Stimulated activated CD4-positive, alpha-beta T cell treated with anti-CD3 and anti-CD28 coated beads, Interleukin-1b, Interleukin-23, amount 100 ng/mL, for 48 hours (primary cell): ENCODE results near the gene ZCCHC7.
A peak's percentile ranks its signal among the peaks of the same experiment; 100 is the strongest.
"Not testable (repeated sequence)": the region's sequence is repeated elsewhere in the genome, so short reads cannot be mapped to it uniquely, and the experiment has no call there.

ENCODE experiments used
- DNase-seq: peaks from one replicate; pipeline ENCODE4 v3.0.0-alpha.2; 2020

ZCCHC7 gene

DNA sequence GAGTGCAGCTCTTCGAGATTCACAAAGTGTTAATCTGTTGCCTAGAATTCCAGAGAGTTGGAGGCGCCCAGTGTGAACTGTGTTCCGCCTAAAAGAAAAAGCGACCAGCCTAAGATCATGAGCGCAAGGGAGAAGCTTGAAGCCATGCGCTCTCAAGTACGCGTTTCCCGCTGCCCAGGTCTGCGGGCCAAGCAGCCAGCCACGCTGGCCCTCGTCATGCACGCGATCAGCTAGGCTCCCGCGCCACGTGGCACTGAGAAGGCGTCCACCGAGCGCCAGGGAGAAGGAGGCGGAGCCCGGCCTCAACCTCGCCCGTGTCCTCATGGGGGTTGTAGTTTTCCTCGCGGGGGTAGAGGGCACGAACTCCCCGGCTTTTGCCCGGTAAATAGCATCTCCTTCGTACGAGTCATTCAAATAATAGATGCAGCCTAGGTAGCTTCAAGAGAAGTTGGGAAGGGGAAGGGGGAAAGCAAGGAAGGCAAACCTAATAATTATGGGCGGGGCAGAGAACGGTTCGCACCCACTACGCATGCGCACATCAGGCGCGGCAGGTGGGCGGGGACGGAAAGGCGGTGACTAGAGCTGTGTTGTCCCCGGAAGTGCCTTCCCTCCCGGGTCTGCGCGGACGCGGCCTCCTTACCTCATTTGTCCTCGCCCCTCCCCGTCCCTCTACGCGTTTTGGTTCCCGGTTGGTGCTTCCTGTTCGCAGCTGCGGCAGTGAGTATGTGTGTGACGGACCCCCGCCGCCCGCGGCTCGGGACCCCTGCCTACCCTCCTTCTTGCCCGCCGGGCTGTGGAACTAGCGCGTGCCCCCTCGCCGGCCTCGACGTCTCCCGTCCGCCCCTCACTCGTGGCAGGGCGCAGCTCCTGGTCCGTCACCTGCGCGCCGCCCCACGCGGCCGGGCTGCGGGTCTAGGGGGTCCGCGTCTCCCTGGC is at the start of gene ZCCHC7:
ZCCHC7 (plus strand) TSS at position 668 of the 936 bp plus-strand sequence.
- peak; percentile 97 for DNase-seq

- DNase-seq = not testable (repeated sequence)
These were observed 45.6 kb upstream of the ZCCHC7 start for GRCh38 chr9:37074790-37075189.

DNA sequence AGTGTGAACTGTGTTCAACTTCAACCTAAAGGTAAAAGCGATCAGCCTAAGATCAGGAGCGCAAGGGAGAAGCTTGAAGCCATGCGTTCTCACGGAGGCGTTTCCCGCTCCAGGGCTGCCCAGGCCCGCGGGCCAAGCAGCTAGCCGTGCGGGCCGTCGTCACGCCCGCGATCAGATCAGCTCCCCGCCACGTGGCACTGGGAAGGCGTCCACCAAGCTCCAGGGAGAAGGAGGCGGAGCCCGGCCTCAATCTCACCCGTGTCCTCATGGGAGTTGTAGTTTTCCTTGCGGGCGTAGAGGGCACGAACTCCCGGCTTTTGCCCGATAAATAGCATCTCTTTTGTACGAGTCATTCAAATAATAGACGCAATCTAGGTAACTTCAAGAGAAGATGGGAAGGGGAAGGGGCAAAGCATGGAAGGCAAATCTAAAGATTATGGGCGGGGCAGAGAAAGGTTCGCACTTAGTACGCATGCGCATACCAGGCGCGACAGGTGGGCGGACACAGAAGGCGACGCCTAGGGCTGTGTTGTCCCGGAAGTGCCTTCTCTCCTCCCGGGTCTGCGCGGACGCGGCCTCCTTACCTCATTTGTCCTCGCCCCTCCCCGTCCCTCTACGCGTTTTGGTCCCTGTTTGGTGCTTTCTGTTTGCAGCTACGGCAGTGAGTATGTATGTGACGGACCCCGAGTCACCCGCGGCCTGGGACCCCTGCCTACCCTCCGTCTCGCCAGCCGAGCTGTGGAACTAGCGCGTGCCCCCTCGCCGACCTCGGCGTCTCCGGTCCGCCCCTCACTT is 40.8 kb upstream of the ZCCHC7 start:
- DNase-seq = peak; percentile 96

DNA sequence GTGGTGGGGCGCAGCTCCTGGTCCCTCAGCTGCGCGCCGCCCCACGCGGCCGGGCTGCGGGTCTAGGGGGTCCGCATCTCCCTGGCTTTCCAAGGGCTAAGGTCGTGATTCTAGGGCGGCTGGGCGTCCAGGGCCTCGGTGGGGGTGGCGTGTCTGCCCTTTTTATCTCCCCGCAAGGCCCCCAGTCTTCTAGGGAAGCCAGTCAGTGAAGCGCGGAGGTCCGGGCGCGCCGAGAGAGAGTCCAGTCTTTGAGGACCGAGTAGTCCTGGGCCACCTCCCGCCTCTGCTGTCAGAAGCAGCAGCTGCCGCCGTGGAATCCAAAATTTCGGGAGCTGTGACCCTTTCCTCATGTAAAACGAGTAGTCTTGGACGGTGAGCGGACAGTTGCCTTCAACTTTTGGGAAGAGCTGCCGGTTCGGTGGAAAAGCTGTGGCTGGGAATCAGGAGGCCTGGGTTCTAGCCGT is 40.2 kb upstream of the ZCCHC7 start:
- DNase-seq = not testable (repeated sequence)

GRCh38 chr9:37081507-37081906 is 38.9 kb upstream of the ZCCHC7 start:
- not testable (repeated sequence) for DNase-seq

DNA sequence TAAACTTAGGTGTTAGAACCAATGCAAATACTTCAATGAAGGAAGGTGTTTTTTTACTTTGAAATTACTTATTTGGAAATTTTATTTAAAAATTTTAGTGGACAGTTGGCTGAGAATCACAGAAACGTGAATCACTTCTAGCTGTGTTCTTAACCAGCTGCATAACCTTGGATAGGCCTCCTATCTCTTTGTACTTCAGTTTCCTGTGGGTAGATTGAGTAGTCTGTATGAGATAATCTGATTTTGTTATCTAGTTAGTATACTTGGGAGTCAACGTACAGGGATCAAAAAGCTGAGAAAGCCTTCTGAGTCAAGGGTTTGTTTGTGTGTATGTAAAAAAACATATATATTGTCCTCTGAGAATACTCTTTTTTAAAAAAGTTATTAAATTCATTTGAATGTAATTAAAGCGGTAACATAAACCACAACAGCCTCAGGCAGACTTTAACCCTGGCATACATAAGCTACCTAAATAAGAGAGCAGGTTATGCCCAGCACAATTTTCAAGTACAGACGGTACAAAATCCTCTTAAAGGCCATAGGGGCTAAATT is 38.1 kb upstream of the ZCCHC7 start:
- no peak for DNase-seq

DNA sequence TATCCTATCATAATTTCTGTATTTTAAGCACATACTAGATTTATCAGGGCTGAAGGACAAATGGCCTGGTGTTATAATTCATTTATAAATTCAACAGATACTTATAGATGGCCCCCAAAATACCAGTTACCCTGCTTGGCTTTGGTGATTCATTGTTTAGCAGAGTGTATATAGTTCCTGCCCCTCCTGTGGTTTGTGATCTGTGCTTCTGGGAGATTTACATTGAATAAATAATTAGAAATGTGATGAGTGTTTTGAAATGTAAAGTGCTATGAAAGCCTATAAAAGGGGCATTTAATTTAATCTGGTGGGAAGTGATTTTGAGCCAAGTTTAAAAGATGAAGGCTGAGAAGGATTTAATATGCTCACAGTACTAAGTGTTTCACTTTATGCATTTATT is 36.7 kb upstream of the ZCCHC7 start:
- DNase-seq = no peak

GRCh38 chr9:37085233-37085632 is 35.1 kb upstream of the ZCCHC7 start:
- no peak for DNase-seq

- DNase-seq = not testable (repeated sequence)
These were observed 27.6 kb upstream of the ZCCHC7 start for GRCh38 chr9:37092714-37093295.

DNA sequence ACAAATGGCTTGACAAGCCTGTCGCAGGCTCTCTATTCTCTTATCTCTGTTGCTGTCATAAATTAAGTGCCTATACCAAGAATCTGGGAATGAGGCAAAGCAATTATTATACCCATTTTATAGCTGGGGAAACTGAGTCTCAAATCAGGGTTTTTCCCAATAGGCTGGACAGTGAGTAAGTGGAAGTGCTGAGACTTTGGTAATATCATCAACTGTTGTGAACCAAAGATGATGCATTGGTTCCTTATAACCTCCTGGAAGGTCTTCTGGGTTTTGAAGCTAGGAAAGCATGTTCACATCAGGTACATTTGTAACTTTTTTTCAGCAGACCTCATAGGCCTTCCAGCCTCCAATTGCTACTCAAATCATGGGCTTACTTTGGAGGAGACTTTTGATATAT is 25.6 kb upstream of the ZCCHC7 start:
- no peak for DNase-seq

- DNase-seq = no peak
These were observed 23.7 kb upstream of the ZCCHC7 start for GRCh38 chr9:37096628-37097027.

DNA sequence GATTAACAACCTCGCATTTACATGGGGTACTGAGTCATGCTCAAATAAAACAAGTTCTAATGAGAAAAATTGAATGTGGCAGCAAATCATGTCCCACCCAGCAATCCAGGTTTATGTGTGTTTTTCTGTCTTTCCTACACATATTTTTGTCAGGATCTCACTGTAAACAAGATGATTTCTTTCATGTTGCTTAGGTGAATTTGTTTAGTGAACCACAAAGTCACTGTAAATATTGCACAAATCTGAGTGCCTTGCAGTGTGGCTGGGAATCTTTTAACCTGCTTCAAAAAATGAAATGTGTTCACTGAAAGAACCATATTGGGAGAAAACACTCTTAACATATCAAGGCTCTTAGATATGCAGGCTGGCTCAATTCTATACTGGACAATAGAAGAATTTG is 23.1 kb upstream of the ZCCHC7 start:
- no peak for DNase-seq

DNA sequence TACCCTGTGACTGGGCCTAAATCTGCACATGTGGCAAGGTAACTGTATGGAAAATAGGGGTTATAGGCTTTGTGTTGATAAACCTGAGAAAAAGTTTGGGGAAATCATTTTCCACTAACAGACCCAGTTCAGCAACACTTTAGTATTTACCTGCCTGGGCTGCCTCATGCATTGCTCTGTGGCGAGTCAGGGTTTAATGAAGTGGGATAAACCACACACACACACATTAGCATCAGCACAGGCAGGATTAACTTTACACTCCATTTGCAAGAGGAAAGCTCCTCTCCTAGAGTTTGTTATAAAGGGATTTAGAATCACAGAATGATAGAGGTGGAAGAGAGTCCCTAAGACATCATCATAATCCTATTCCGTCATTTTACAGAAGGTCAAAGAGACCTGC is 20.0 kb upstream of the ZCCHC7 start:
- DNase-seq = no peak

DNA sequence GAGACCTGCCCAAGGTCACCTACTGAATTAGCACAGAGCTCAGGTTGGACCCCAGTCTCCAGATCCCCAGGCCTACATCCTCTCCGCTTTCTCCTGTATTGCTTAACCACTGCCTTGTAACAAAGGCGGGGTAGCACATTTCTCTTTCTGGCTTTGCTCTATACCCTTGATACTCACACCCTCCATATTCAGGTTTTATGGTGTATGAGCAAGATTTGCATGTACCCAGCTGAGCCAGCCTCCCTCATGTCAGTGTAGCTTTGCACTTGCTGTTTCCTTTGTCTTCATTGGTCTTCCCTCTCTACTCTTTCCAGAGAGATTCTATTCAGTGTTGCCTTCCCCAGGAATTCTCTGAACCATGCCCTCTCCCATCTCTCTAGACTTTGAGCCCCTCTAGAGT is 19.6 kb upstream of the ZCCHC7 start:
- no peak for DNase-seq

DNA sequence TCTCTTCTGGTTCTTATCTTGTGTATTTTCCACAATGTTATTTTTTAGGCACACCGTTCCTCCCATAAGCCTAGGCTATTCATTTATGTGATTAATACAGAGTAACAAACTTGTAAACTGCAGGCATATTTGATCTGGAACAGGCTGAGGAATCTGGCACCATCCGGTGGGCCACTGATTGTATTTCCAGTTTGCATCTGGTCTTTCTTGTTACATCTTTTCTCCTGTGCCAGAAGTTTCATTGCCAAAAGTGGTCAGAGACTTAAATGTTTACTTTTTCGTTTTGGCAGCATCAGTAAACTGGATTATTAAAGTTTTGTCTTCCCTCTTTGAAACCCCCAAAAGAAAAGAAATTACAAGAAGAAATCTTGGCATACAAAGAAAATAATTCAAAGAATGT is 17.9 kb upstream of the ZCCHC7 start:
- no peak for DNase-seq

GRCh38 chr9:37104183-37104889 is 16.0 kb upstream of the ZCCHC7 start:
- peak; percentile 45 for DNase-seq

- DNase-seq = no peak
These were observed 15.1 kb upstream of the ZCCHC7 start for GRCh38 chr9:37105234-37105633.

DNA sequence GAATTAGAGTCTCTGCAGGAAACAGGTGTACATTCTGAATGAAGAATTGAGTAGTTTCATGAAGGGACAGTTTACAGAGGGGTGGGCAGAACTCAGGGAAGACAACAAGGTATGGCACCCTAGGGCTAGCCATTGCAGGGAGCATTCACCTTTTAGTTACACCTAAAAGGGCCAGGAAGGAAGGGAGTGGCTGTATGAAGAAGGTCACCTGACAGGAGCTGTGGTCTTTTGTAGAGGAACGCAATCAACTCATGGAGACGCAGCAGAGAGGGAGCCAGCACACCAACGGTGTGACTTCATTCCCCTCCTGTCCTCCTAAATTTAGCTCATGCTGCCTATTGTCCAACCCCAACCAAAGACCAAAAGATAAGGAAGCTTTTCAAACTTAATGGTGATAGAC is 12.7 kb upstream of the ZCCHC7 start:
- DNase-seq = no peak

DNA sequence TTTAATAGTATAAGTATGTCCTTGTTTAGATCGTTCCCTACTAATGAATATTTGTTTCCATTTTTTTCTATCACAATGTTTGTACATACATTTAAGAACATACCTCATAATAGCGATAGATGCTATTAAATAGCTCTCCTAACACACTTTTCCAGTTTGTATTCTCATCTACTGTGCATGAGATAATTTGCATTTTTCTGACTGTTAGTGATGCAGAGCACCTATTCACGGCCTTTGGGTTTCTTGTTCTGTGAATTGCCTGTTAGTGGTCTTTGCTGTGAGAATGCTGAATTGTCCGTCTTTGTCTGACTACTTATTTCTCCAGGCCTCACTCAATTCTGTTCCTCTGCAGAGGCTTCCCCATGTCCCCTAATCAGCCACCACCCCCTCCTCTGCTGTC is 5.9 kb upstream of the ZCCHC7 start:
- not testable (repeated sequence) for DNase-seq

DNA sequence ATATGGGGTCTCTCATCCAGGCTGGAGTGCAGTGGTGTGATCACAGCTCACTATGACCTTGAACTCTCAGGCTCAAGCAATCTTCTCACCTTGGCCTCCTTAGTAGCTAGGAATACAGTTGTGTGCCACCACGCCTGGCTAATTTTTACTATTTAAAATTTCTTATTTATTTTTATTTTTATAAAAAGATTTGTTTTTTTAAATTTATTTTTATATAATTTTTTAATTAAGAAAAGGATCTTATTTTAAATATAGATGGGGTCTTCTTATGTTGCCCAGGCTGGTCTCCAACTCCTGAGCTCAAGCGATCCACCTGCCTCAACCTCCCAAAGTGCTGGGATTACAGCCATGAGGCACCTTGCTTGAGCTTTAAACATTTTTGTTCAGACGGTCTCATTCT is 2.4 kb upstream of the ZCCHC7 start:
- no peak for DNase-seq

DNA sequence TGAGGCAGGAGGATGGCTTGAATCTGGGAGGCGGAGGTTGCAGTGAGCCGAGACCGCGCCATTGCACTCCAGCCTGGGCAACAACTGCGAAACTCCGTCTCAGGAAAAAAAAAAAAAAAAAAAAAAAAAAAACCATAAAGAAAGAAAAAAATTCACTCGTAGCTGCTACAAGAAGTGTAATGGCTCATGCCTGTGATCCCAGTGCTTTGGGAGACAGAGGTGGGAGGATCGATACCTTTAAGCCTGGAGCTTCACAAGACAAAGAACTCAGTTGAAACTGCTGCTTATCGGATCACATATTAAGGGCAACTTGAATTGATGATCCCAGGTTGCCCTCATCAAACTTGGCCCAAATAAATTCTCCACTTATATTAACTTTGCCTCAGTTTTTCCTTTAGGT is 1.0 kb upstream of the ZCCHC7 start:
- no peak for DNase-seq

GRCh38 chr9:37120843-37121335 is 515 bp downstream of the ZCCHC7 start:
- DNase-seq = not testable (repeated sequence)
